ENCODE data around the gene MPPED2. TPM values are rescaled to one million over a fixed set of nuclear protein-coding genes. Genes with fewer than 3 reads are reported as not detected.
A peak's percentile ranks its signal among the peaks of the same experiment; 100 is the strongest.

The MPPED2 gene
- polyA plus RNA-seq, 1 donor, result 7.0 TPM

DNA sequence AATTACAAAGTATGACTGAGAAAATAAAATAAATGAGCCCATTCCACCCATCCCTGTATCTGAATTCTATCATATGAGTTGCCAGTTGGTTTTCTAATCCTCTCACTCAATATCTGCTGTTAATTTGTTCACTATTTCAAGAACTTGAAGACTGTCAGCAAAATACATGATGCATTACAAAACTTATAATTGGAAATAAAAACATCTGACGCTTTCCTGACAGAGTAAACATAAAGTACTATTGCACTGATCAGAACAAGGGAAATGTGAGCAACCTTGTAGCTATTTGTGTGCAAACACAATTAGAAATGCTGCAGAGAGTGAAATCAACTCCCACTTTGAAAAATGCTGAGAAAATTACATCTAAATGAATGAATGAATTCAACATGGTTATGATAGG is 97.1 kb downstream of the MPPED2 start:
- DNase-seq, result no peak
- Histone ChIP-seq H3K4me3 (ENCODE audit: low read length) (no peak overlapping the region), H3K27me3 (ENCODE audit: control insufficient read depth, insufficient read depth, low read length) (no peaks in the 10 kb centered on the region), H3K4me1 (ENCODE audit: control insufficient read depth, insufficient read depth, low read length) (peaks cover 22% of the 10 kb centered on the region), H3K27ac (ENCODE audit: low read length) (no peak overlapping the region), H3K36me3 (ENCODE audit: control insufficient read depth, insufficient read depth, low read length) (no peaks in the 10 kb centered on the region), H3K9me3 (ENCODE audit: control insufficient read depth, low read depth, low read length) (no peaks in the 10 kb centered on the region)
- 80% methylated on average over 1 of the region's 1 CpG for WGBS (ENCODE audit: insufficient coverage, low lambda C conversion rate)

DNA sequence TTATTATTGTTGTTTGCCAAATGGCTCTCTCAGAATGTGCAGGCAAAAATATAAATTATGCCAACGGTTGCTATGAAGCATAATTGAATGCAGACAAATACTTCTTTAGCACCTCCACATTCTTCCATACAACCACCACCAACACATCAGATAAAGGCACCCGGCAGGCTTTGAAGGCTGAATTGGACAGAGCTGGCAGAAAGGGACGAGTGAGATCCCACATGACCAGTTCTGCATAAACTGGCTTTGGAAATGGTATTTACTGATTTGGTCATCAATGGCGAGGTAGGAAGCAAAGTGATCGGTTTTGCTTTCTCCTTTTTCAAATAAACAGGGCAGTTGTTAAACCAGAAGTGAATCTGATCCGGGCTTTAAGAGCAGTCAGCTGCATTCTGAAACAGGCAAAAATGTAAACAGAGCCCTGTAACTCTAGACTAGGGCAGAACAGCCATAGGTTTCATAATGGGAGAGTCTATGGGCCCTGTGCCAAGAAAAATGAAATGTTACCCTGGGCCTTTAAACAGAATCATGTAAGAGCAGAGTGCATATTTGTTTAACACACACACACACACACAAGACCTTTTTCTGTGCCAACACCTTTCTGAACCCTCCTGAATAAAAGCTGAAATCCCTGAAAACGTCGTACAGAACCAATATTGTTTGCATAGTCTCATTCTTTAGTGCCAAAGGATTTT is 97.7 kb downstream of the MPPED2 start:
- 8% methylated on average over 4 of the region's 8 CpGs for WGBS (ENCODE audit: insufficient coverage, low lambda C conversion rate)
- Histone ChIP-seq H3K27ac (ENCODE audit: low read length) (peak overlapping the region; percentile 18), H3K9me3 (ENCODE audit: control insufficient read depth, low read depth, low read length) (no peaks in the 10 kb centered on the region), H3K4me3 (ENCODE audit: low read length) (peak overlapping the region; percentile 13), H3K27me3 (ENCODE audit: control insufficient read depth, insufficient read depth, low read length) (no peaks in the 10 kb centered on the region), H3K36me3 (ENCODE audit: control insufficient read depth, insufficient read depth, low read length) (no peaks in the 10 kb centered on the region), H3K4me1 (ENCODE audit: control insufficient read depth, insufficient read depth, low read length) (peaks cover 22% of the 10 kb centered on the region)
- DNase-seq, result peak; percentile 69 to 89

DNA sequence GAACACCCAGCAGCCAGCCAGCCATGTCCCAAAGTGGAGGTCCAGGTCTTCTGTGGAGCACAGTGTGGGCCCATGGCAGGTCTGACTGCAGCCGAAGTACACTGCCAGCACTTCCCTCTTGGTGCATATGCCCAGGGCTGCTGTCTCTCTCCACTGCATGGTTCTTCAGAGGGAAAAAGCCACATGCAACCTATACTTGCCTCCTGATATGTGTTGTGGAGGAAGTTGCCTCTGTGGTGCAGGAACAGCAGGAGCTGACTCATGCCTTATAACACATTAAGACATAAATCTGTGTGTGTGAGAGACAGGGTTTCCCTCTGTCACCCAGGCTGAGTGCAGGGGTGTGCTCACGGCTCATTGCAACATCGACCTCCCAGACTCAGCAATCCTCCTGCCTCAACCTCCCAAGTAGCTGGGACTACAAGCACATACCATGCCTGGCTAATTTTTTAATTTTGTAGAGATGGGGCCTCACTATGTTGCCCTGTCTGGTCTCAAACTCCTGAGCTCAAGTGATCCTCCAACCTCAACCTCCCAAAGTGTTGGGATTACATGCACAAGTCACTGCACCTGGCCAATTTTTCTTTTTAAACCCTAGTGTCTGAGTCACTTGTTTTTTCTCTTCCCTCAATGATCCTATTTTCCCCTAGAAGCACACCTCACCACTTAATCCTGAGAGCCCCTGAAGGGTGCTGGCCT is 98.8 kb downstream of the MPPED2 start:
- Histone ChIP-seq H3K27ac (ENCODE audit: low read length) (no peak overlapping the region), H3K9me3 (ENCODE audit: control insufficient read depth, low read depth, low read length) (no peaks in the 10 kb centered on the region), H3K4me1 (ENCODE audit: control insufficient read depth, insufficient read depth, low read length) (peaks cover 22% of the 10 kb centered on the region), H3K4me3 (ENCODE audit: low read length) (no peak overlapping the region), H3K36me3 (ENCODE audit: control insufficient read depth, insufficient read depth, low read length) (no peaks in the 10 kb centered on the region), H3K27me3 (ENCODE audit: control insufficient read depth, insufficient read depth, low read length) (no peaks in the 10 kb centered on the region)
- WGBS (ENCODE audit: insufficient coverage, low lambda C conversion rate), result no CpG with 5 or more reads among the region's 3 CpGs
- no peak for DNase-seq

DNA sequence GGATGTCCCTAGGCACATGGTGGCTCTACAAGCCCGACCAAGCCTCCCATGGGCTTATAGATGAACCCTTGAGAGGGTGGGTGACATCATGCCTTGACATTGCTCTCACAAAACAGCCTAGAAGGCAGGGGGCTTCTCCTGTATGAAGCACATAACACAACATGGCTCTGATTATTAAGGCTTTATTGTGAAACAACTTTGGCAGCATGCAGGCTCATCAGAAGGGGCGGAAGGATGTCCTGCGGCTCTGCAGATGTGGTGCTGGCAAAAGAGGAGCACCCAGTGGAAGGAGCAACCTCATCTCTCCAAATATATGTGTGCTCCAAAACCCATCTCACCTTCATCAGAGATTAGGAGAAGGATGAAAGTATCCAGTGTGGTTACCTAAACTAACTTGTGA is 100.4 kb downstream of the MPPED2 start:
- WGBS (ENCODE audit: insufficient coverage, low lambda C conversion rate), result no CpG with 5 or more reads among the region's 3 CpGs
- no peaks in the 10 kb centered on the region for H3K36me3 ChIP-seq (ENCODE audit: control insufficient read depth, insufficient read depth, low read length)
- no peak overlapping the region for H3K27ac ChIP-seq (ENCODE audit: low read length)
- H3K9me3 ChIP-seq (ENCODE audit: control insufficient read depth, low read depth, low read length), result no peaks in the 10 kb centered on the region
- no peak overlapping the region for H3K4me3 ChIP-seq (ENCODE audit: low read length)
- peaks cover 22% of the 10 kb centered on the region for H3K4me1 ChIP-seq (ENCODE audit: control insufficient read depth, insufficient read depth, low read length)
- no peaks in the 10 kb centered on the region for H3K27me3 ChIP-seq (ENCODE audit: control insufficient read depth, insufficient read depth, low read length)
- DNase-seq, result no peak

DNA sequence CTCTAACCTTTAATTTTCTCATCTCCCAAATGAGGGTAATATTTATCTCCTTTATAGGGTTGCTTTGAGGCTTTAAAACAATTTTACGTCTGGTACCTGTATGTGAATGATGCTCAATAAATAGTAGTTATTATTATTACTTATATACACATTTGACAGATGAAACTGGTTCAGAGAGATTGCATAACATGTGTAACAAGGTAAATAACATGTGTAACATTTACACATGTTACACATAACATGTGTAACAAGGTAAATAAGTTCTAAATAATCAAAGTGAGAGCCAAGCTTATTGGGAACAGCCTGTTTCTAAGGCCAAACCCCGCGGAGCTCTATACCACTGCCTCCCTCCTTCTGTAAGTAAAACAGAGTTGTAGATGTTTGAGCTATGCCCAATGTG is 100.9 kb downstream of the MPPED2 start:
- Histone ChIP-seq H3K36me3 (ENCODE audit: control insufficient read depth, insufficient read depth, low read length) (no peaks in the 10 kb centered on the region), H3K9me3 (ENCODE audit: control insufficient read depth, low read depth, low read length) (no peaks in the 10 kb centered on the region)

DNA sequence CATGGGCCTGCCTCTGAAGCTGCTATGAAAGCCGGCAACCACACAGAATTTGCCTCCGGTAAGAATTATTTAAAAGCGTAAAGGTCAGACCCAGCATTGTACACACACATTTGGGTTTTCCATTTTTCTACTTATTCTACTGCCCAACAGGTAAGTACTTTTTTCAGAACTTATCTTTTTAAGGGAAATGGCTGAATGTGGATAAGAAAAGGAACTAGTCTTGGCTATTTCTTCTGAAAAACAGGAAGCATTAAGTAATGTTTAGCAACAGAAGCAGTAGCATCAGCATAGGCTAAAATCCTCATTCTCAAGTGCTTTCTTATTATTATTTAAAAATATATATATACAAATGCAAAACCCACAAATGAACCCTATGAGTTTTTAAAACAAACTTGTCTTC is 103.1 kb downstream of the MPPED2 start:
- no CpG with 5 or more reads among the region's 3 CpGs for WGBS (ENCODE audit: insufficient coverage, low lambda C conversion rate)
- H3K36me3 ChIP-seq (ENCODE audit: control insufficient read depth, insufficient read depth, low read length), result no peaks in the 10 kb centered on the region
- H3K4me3 ChIP-seq (ENCODE audit: low read length), result no peak overlapping the region
- no peak overlapping the region for H3K27ac ChIP-seq (ENCODE audit: low read length)
- H3K4me1 ChIP-seq (ENCODE audit: control insufficient read depth, insufficient read depth, low read length), result peaks cover 4% of the 10 kb centered on the region
- H3K9me3 ChIP-seq (ENCODE audit: control insufficient read depth, low read depth, low read length), result no peaks in the 10 kb centered on the region
- DNase-seq, result no peak
- H3K27me3 ChIP-seq (ENCODE audit: control insufficient read depth, insufficient read depth, low read length), result no peaks in the 10 kb centered on the region

More for the DNA sequence above, 100.9 kb downstream of the MPPED2 start:
- H3K4me3 ChIP-seq (ENCODE audit: low read length), result no peak overlapping the region
- WGBS (ENCODE audit: insufficient coverage, low lambda C conversion rate), result no CpG with 5 or more reads among the region's 3 CpGs
- peaks cover 22% of the 10 kb centered on the region for H3K4me1 ChIP-seq (ENCODE audit: control insufficient read depth, insufficient read depth, low read length)
- DNase-seq, result no peak
- H3K27me3 ChIP-seq (ENCODE audit: control insufficient read depth, insufficient read depth, low read length), result no peaks in the 10 kb centered on the region
- no peak overlapping the region for H3K27ac ChIP-seq (ENCODE audit: low read length)

DNA sequence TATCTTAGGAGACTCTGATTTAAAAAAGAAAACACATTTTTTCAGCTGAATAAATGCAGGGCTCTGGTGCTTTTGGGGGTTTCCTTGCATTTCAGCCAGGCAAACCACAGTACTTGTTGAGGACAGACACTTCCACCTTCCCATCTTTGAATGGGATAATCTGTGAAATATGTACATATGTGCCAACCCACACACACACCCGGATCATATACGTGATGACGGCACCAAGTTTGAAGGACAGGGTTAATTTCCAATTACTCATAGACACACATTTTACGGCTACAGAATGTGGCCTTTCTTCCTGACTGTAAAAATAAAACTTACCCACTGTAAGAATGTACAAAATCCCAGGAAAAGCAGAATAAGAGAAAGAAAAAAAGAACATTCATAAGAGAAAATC is 104.4 kb downstream of the MPPED2 start:
- DNase-seq, result no peak
- no peaks in the 10 kb centered on the region for H3K4me1 ChIP-seq (ENCODE audit: control insufficient read depth, insufficient read depth, low read length)
- no CpG with 5 or more reads among the region's 4 CpGs for WGBS (ENCODE audit: insufficient coverage, low lambda C conversion rate)

DNA sequence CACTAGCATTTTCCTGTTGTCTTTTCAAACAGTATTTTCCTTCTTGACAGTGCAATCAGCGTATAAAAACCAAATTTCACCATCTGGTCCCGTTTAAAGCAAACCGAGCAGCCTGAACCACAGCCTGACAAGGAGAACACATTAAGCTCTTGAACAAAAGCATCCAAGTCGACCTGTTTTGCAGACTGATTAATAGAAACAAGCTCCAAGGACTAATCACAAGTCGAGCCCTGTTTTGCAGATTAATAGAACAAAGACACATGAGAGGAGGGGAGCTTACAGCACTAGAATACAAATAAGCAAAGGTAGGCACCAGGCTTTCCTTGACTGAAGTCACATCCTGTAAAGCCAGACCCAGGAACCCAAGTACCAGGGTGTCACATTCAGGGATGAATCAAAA is 104.8 kb downstream of the MPPED2 start:
- H3K27ac ChIP-seq (ENCODE audit: low read length), result no peak overlapping the region

More for the DNA sequence above, 104.4 kb downstream of the MPPED2 start:
- Histone ChIP-seq H3K27ac (ENCODE audit: low read length) (no peak overlapping the region), H3K36me3 (ENCODE audit: control insufficient read depth, insufficient read depth, low read length) (no peaks in the 10 kb centered on the region), H3K4me3 (ENCODE audit: low read length) (no peak overlapping the region), H3K27me3 (ENCODE audit: control insufficient read depth, insufficient read depth, low read length) (no peaks in the 10 kb centered on the region), H3K9me3 (ENCODE audit: control insufficient read depth, low read depth, low read length) (no peaks in the 10 kb centered on the region)

DNA sequence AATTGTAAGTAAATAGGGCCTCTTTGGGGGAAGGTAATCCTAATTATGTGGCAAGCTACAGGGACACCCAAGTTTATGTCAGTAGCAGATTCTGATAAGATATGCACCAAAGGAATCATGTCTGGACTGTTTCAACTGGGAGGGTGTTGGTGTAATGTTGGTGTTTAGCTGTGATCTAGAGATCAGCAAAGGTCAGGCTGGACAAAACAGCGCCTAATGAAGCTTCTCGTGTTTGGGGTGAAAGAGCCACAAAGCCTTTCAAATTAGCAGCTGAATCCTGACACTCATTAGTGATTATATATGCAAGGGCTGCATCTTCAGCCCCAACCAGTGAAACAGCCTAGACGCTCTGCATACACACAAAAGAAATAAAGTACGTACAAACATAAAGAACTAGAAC is 106.3 kb downstream of the MPPED2 start:
- Histone ChIP-seq H3K4me1 (ENCODE audit: control insufficient read depth, insufficient read depth, low read length) (no peaks in the 10 kb centered on the region), H3K27ac (ENCODE audit: low read length) (no peak overlapping the region), H3K9me3 (ENCODE audit: control insufficient read depth, low read depth, low read length) (no peaks in the 10 kb centered on the region), H3K36me3 (ENCODE audit: control insufficient read depth, insufficient read depth, low read length) (no peaks in the 10 kb centered on the region), H3K27me3 (ENCODE audit: control insufficient read depth, insufficient read depth, low read length) (no peaks in the 10 kb centered on the region), H3K4me3 (ENCODE audit: low read length) (no peak overlapping the region)
- DNase-seq, result no peak
- WGBS (ENCODE audit: insufficient coverage, low lambda C conversion rate), result 67% methylated on average over 1 of the region's 4 CpGs

More for the DNA sequence above, 104.8 kb downstream of the MPPED2 start:
- Histone ChIP-seq H3K4me1 (ENCODE audit: control insufficient read depth, insufficient read depth, low read length) (no peaks in the 10 kb centered on the region), H3K27me3 (ENCODE audit: control insufficient read depth, insufficient read depth, low read length) (no peaks in the 10 kb centered on the region), H3K36me3 (ENCODE audit: control insufficient read depth, insufficient read depth, low read length) (no peaks in the 10 kb centered on the region), H3K4me3 (ENCODE audit: low read length) (no peak overlapping the region), H3K9me3 (ENCODE audit: control insufficient read depth, low read depth, low read length) (no peaks in the 10 kb centered on the region)
- DNase-seq, result no peak
- no CpG with 5 or more reads among the region's 5 CpGs for WGBS (ENCODE audit: insufficient coverage, low lambda C conversion rate)

DNA sequence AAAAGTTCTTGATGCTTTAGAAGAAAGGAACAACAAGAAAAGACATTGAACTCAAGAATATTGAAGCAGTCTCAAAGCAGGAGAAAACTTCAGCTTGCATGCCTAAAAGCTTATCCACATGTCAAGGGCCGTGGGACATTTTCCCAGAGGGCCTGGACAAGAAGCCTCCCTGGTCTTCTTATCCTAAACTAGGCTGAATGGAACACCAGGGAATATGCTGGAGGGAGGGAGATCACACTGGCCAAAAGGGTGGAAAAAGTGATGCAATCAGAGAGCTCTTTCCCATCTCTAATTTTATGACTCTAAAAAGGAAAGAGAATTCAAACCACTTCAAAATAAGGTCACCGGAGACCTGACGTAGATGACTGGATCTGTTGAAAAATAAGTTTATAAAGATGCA is 107.2 kb downstream of the MPPED2 start:
- no CpG with 5 or more reads among the region's 3 CpGs for WGBS (ENCODE audit: insufficient coverage, low lambda C conversion rate)
- H3K27me3 ChIP-seq (ENCODE audit: control insufficient read depth, insufficient read depth, low read length), result no peaks in the 10 kb centered on the region
- H3K36me3 ChIP-seq (ENCODE audit: control insufficient read depth, insufficient read depth, low read length), result no peaks in the 10 kb centered on the region
- H3K4me3 ChIP-seq (ENCODE audit: low read length), result no peak overlapping the region
- H3K27ac ChIP-seq (ENCODE audit: low read length), result no peak overlapping the region
- H3K9me3 ChIP-seq (ENCODE audit: control insufficient read depth, low read depth, low read length), result no peaks in the 10 kb centered on the region
- no peaks in the 10 kb centered on the region for H3K4me1 ChIP-seq (ENCODE audit: control insufficient read depth, insufficient read depth, low read length)
- no peak for DNase-seq

DNA sequence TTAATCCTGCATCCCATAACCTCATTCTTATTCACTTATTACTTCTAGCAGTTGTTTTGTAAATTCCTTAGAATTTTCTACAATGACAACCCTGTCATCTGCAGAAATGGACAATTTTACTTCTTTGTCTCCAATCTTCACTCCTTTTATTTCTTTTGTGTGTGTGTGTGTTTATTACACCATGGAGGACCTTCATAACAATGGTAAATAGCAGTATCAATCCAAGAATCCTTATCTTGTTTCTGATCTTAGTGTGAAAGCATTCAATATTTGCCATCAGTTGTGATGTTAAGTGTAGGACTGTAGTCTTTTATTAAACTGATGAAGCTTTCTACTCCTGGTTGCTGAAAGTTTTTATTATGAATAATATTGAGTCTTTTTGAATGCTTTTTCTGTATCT is 109.1 kb downstream of the MPPED2 start:
- no peak overlapping the region for H3K4me3 ChIP-seq (ENCODE audit: low read length)
- no peaks in the 10 kb centered on the region for H3K36me3 ChIP-seq (ENCODE audit: control insufficient read depth, insufficient read depth, low read length)
- no peaks in the 10 kb centered on the region for H3K9me3 ChIP-seq (ENCODE audit: control insufficient read depth, low read depth, low read length)
- H3K27me3 ChIP-seq (ENCODE audit: control insufficient read depth, insufficient read depth, low read length), result no peaks in the 10 kb centered on the region
- H3K27ac ChIP-seq (ENCODE audit: low read length), result no peak overlapping the region
- DNase-seq, result no peak
- H3K4me1 ChIP-seq (ENCODE audit: control insufficient read depth, insufficient read depth, low read length), result no peaks in the 10 kb centered on the region
